WI38 (cell line): ENCODE data around the gene XIRP2.

ENCODE experiments used
- H3K4me3 ChIP-seq: 2 replicates; pipeline ENCODE4 v1.5.1; 2011; ENCODE audit warnings: low read depth, mild to moderate bottlenecking, control low read depth, low read length
- CTCF ChIP-seq: IDR thresholded peaks from 2 replicates; pipeline ENCODE4 v1.5.1; 2012; ENCODE audit warnings: low read depth, mild to moderate bottlenecking, control low read depth, low read length

Gene XIRP2

DNA sequence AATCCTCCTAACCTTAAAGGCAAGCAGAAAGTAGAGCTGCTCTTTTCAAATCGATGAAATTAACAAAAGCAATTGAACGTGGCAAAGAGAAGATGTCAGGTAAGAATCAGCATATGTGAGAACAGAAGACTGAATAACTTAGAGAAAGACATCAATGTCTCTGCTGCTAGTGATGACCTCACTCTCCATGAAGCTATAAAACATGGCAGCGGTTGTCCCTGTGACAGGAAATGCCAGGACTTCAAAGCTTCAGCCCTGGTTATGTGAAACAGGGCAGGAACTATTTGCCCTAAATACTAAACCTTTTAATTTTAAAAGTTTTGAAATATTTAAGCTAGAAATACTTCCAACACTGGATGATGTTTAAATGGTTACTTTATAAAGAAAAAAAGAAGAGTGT is 383.7 kb downstream of the XIRP2 start:
- H3K4me3 ChIP-seq: no peak overlapping the region
- TF ChIP-seq CTCF: no peak

DNA sequence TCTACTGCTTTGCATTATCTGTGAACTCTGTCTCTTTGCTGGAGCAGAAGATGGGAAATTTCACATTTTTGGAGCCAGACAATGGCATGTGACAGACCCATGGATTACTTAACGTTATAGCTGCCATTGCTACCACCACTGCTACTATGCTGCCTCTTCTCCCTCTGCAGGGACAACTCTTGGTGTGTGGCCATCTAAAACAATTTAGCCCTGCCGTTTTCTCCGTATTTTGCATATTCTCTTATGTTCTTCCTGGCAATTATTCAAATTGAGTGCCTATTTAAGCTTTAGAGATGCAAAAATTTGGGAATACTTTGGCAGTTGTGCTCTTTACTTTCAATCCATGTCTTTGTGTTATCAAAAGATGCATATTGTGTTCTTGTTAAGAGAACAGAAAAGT is 386.8 kb downstream of the XIRP2 start:
- no peak overlapping the region for H3K4me3 ChIP-seq

DNA sequence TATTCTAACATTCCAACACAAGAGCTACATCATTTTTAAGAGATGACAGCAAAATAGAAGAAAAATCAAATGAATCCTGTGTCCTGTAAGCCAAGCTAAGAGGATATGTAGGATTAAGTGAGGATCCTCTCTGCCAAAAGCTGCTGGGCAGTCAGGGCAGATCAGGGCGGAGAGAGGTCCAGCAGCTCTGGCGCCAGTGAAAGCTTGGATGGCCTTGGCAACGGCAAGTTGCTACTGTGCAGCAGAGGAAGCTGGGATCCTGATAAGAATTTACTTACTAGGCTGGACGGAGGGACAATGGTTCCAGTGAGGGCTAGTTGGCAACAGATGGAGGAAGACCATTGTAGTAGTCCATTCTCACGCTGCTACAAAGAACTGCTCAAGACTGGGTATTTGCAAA is 391.5 kb downstream of the XIRP2 start:
- TF ChIP-seq CTCF: no peak
- H3K4me3 ChIP-seq: no peak overlapping the region

More for the DNA sequence above, 386.8 kb downstream of the XIRP2 start:
- no peak for TF ChIP-seq CTCF

DNA sequence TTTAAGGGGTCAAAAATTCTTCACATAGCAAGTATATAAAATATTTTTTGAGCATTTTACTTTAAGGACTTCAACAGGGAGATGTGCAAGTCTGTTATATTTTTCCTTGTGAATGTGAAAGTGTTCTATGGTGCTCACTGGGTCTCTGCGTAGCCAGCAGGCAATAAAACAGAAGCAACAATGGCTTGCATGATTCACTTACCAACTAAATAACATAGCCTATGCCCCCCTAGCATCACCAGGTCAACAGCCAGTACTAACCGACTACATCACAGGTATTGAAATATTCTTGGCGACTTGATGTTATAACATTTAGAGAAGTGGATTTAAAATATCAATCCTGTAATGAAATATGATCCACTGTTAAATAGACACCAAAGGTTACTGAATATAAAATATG is 398.9 kb downstream of the XIRP2 start:
- H3K4me3 ChIP-seq: no peak overlapping the region
- no peak for TF ChIP-seq CTCF

DNA sequence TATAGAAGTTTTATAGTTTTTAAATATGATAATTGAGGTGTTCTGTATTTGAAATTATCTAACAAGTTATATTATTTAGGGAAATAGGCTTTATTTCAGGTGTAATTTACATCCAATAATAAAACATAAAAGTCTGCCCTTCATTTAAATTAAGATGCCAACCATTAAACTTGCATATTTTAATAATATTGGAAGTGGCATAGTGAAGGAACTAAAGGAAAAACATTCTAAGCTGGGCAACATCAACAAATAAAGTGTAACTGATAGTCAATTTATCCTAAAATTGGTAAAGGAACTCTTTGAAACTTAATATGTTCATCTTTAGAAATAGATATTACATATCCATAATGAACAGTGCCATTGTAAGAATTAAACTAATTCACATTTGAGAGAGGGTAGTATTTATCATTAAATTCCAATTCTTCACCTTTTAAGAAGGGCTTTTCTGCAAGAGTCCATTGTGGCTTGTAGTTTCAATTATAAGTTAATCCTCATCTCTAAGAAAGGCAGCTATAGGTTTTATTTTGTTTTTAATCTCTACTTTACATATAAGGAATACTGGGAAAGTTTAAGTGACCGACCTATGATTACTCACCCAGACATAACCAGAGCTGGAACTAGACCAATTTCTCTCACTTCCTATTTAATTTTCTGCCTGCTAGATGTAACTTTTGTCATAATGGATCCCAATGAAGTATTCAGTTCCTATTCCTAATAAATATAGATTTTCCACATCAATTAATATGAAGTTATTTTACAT is 401.6 kb downstream of the XIRP2 start:
- no peak for TF ChIP-seq CTCF
- no peak overlapping the region for H3K4me3 ChIP-seq

DNA sequence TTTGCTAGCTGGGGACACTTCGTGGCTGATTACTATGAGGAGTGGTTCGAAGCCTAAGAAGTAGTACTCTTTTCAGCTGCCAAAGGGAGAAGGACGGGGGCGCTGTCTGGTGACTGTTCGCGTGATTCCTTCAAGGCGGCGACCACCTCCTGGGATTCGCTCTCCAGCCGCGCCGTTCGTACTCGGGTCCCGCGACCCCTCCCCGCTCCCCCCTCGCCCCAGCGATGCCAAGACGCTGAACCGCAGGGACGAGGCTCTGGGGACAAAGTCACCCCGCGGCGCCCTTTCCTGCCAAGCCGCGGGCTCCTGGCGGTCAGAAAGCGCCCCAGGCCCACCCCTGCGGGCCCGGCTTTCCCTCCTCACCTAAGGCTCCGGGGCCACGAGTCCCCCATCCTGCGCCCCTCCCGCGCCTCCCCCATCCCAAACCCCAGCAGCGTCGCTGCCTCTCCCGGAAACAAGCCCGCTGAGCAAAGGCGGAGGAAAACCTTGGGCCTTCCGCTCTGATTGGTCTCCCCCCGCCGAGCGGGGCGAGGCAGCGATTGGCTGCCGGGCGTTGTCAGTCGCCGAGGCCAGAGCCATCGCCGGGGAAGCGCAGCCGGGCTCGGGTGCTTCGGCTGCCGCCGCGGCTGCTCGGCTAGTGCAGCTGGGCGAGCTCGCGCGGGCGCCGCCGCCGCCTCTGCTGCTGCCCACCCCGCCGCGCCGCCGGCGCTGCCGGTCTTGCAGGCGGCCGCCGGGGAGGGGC is 404.3 kb downstream of the XIRP2 start, which contains the start of gene B3GALT1:
Gene B3GALT1, plus strand, starts transcription at position 572 of the 742 bp plus-strand sequence.
- 0 out of 2 replicates have a peak, but pooled peaks have one; percentile 3 for TF ChIP-seq CTCF
- H3K4me3 ChIP-seq: peak within 1 kb of the TSS; percentile 70
